NCI-H2196 treated with DMSO at 0.1 percent for 48 hours (cell line): ENCODE data around the gene SAFB.
A peak's percentile ranks its signal among the peaks of the same experiment; 100 is the strongest.

ENCODE experiments used
- DNase-seq: peaks from one replicate; lab custom pipeline; 2025; ENCODE audit not compliant: unreplicated experiment; lab: John Stamatoyannopoulos, UW

Gene SAFB

DNA sequence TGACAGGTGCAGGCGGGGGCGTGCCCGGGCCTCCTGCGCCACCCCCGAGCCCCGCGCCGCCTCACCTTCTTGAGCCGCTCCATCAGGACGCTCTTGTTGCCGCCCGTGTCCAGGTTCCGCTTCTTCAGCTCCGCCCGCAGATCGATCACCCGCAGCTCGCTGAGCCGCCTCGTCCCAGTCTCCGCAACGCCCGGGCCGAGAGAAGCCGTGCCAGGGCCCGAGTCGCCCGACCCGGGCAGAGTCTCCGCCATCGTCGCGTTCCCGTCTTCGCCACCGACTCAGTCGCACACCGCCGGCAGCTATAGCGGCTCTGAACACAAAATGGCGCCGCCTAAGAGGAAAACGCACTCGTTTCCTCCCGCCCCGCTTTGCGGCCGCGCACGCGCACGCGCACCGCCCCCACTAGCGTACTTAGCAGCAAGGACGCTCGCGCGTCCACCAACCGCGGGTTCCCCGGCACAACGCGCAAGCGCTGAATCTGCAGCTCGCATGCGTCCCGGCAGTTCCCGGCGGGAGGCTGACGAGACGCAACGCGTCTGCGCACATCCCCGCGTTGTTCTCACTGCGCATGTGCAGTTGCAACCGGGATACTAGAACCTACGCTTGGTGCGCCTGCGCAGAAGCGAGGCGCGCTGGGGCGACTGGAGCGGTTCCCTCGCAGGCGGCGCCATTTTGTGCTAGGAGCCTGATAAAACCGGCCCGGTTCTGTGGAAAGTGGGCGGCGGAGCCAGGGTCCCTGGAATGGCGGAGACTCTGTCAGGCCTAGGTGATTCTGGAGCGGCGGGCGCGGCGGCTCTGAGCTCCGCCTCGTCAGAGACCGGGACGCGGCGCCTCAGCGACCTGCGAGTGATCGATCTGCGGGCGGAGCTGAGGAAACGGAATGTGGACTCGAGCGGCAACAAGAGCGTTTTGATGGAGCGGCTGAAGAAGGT, at the start of gene SAFB, which contains the start of gene SAFB2:
SAFB (plus strand) TSS at position 619 of the 932 bp plus-strand sequence; CDS start at position 742, 123 bp downstream.
SAFB2 (minus strand) TSS at position 312 of the 932 bp plus-strand sequence; CDS start at position 251, 61 bp downstream.
- peak; percentile 95 for DNase-seq

DNA sequence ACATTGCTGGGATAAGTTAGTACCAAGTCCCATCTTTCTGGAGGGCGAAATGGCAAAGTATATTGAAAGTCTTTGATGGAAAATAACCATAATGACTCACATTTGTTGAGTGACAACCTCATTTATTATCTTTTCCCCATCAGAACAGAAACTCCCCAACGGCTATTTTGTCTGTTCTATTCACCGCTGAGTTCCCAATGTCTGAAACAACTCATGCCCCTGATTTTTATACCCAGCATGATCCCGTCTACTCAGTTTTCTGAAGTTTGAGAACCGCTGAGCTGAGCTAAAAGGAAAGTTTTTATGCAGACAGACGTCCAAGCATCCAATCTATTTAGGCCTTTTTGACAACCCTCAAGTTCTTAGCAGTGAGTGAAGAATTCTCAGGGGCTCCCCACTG, 47.3 kb upstream of the SAFB start:
- no peak for DNase-seq

DNA sequence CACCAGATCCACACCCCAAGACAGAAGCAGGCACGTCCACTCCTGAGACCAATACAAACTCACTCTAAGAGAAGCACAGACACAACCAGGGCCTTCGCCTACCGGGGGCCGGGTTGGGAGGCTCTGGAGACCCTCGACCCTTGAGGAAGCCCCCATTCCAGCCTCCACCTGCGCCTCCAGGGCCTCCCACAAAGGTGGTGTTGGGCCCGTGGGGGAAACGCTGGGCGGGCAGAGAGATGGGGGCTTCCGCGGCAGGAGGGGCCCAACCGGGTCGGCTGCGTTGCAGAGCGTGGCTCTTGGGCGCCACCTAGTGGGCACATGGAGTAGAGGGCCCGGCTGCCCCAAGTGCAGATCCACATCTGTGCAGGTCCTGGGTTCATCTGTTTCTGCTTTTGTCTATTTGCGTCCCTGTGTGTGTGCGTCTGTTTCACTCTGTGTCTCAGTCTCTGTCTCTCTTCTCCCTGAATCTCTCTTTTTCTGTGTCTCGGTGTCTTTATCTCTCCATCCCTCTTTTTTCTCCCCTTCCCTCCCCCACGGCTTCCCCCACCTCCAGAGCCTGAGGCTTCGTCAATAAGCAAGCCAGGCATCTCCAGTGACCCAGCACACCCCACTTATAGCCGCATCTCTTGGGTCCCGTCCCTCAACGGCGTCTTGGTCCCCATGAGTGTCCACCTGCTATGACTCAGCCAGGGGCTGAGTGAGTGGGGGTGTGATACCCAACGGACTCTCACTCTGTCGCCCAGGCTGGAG, 44.6 kb upstream of the SAFB start:
- DNase-seq, result peak; percentile 33

DNA sequence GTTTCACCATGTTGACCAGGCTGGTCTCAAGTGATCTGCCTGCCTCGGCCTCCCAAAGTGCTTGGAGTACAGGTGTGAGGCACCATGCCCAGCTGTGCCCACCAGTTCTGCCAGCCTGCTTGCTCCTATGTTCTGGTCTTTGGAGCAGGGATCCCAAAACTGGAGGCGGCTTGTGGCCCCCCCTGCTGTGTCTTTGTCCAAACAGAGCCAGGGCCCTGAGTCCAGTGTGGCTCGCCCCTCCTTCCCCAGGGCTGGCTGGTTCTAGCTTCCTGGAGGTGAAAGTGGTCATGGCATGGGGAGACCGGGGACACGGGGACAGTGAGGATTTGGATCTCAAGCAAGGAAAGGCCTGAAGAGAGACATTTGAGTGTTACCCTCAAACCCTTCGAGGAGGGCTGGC, 43.6 kb upstream of the SAFB start:
- no peak for DNase-seq

DNA sequence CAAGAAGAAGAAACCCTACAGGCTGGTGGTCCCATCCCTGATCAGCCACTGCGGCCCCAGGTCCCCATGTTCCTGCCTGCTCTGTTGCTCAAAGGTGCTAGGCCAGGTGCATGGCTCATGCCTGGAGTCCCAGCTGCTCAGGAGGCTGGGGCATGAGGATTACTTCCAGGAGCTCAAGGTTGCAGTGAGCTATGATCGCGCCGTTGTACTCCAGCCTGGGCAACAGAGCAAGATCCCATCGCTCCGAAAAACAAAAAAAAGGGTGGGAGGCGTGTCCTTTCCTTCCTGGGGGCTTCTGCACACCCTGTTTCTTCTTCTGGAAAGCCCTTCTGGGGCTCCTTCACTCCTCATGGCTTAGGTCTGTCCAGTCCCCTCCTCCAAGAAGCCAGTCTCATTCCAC, 43.2 kb upstream of the SAFB start:
- no peak for DNase-seq

DNA sequence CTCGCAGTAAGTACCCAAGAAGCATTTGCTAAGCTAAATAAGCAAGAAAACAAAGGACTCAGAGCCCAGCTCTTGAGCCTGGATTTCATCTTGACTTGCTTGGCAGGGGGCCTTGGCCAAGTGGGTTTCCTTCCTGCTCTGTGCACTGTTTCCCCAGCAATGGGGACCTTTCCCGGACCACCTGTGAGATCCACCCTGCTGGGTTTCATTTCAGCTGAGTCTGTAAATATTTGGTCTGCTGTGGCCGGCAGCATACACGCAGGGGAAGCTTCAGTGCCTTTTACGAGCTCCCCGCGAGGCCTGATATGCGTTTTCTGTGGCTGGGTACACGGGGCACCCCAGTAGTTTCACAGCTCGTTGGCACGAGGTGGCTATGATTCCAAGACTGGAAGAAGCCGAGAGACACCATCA, 42.7 kb upstream of the SAFB start:
- no peak for DNase-seq

DNA sequence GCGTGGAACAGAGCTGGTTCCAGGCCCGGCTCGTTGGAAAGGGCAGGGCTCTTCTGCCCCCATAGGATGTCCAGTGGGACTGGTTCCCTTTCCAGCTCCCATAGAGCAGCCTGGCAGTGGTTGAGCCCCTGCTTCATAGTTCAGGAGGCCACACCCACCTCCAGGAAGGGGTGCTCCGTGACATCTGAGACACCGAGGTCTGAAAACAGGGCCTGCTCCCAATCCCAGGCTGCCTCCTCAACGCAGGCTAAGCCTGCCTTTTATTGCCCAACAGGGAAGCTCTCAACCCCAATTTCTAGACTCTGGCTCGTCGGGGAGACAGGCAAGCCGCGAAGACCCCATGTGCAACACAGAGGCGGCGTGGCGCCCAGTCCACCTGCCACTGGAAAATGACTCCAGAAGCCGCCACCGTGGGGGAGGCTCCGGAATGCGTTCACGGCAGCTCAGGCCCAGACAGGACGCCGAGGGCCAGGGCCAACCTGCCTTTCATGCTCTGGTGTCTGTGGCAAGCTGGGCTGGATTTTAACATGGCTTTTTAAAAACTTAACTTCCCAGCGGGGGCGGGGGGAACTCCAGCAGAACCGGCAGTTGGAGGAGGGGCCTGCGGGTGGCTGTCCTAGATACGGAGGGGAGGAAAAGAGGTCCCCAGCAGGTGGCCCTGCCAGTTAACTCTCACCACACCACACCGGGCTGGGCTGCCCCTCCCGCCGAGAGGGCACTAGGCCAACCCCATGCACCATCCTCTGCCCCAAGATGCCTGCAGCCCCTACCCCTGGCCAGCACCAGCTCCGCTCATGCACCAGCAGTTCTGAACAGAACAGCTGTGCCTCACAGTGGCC, 37.2 kb upstream of the SAFB start:
- DNase-seq, result peak; percentile 21

DNA sequence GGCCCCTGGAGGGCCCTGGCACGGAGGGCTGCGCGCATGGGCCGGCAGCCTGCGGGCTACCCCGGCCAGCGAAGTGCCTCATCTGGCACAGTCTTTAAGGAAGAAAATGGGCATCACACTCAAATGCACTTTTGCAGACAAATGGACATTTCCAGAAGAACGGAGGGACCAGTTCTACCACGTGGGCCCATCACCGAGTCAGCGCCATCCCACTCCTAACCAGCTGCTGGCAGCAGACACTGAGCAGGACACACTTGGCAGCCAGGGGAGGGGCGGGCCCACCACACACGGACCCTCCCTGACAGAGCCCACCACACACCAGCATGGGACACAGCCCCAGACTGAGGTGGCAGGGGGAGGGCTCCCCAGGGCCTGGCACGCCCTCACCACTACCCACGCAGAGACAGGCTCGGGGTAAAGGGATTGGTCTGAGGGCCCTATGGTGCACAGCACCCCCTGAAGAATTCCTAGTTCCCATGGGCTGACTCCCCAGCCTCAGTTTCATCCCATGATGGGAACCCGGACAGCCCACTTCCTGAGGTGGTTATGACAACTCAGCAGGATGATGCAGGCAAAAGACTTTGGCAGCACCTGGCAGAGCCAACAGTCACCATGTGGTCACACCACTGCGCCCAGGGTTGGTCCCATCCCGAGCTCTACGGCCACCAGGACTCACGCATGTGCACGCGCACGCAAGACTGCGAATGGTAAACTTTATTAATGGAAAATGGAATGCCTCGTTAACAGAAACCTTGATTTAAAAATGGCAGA, 36.4 kb upstream of the SAFB start:
- no peak for DNase-seq

DNA sequence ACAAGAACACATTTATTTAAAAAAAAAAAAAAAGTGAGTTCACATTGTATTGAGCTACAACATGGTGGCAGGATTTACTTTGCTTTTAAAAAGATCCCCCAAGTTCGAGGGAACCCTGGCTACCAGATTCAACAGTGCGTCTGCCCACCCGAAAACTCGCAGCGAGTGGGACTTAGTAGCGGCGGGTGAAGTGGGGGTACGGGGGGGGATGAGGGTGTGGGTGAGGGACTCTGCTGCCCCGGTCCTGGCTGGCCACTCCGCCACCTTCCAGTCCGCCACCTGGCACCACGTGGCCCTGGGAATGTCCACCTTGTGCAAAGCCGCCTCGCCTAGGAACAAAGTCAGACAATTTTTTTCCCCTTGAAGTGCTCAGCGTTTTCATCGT, 35.8 kb upstream of the SAFB start:
- no peak for DNase-seq

DNA sequence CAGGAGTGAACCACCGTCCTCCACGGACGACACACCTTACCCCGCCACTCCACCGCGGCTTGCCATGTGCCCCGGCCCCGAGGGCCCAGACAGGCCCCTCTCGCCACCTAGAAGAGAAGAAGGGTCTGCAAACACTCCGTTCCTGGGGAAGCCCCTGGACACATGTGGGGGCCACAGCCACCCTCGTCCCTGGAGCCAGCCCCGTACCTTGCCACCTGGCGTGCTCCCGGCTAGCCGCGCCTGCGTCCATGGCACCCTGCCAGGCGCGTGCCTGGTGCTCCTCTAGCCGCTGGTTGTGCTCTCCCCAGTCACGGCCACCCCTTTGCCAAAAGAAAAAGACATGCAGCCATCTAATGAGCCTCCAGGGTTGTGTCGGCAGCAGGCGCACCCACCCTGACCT, 35.2 kb upstream of the SAFB start:
- DNase-seq, result no peak

DNA sequence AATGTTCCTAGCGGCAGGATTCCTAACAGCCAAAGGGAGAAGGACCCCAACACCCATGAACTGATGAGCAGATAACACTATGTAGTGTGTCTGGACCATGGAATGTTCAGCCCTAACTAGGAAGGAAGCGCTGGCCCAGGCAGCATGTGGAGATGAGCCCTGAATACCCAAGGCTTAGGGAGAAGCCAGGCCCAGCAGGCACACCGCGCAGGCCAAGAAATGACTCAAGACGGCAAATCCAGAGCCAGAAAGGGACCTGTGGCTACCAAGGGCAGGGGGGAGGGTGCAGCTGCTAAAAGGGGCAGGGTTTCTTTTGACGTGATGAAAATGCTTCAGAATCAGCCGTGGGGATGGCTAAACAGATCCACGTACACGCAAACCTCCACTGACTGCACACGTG, 34.4 kb upstream of the SAFB start:
- no peak for DNase-seq

DNA sequence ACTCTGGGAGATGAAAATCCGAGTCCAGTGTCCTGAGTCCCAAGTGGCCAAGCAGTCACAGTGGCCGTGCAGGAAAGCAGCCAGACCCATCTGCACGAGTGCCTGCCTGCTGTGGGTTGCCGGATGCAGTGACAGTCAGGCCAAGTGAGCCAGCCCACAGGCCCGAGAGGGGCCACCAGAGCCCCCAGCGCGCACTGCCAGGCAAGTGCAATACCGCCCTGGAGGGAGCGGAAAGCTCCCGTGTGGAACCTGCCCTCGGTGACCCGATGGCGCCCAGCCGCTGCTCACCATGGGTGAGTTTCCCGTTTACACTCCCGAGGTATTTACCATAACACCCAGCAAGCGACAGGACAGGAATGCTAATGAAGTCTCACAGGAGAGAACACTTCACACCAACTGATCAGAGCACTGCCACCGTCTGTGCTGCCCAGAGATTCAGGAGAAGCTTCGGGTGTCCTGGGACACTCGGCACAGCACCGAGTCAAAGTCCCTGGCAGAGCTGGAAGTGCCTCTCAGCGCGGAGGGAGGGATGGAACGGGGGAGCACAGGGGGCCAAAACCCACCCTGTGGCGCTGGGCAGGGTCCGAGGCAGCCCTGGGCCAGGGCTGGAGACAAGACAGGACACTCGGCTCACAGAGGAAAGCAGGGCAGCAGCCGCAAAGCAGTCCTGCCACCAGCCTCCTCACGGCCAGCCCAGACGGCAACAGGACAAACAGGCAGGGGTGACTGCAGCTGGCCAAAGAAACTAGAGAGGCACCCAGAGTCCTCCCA, 33.8 kb upstream of the SAFB start:
- DNase-seq, result no peak

DNA sequence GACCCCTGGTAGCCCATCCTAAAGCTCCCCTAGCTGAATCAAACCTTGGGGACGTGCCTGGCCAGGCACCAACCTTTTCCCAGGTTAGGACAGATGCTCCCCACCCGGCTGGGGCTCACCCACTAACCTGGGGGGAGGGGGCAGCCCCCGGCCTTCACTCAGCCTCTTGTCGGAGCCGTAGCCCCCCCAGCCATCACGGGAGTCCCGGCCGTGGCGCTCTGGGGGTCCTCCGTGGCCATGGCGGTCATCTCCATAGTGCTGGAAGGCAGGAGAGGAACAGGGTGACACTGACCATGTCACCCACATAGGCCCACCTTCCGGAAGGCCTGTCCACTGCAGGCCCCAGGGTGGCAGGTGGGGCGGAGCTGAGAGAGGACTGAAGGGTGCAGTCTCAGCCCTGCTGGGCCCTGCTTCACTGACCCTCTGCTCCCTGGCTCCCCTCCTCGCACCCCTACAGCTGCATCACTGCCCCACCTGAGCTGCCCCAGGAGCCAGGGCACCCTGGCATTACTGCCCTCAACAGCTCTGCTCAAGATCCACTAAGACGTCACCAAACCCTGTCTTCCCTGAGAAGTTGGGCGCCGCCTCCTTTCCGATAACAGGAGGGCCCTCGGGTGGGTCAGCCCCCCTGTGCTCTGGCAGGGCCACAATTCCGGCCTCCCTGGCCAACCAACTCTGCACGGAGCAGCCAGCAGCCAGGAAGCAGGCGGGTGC, 32.6 kb upstream of the SAFB start:
- DNase-seq, result no peak

DNA sequence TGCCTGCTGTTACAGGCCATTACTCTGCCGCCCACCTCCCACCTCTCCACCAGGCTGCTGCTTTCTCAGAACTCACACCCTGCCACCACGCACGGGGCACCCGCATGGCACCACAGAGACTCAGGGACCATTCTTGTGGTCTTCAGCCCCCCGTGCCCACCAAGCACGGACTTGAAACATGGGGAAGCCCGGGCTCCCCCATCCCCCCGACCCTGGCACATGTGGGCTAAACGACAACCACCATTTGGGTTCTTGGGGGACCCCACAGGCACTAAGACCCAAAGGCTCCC, 32.1 kb upstream of the SAFB start:
- DNase-seq, result no peak

DNA sequence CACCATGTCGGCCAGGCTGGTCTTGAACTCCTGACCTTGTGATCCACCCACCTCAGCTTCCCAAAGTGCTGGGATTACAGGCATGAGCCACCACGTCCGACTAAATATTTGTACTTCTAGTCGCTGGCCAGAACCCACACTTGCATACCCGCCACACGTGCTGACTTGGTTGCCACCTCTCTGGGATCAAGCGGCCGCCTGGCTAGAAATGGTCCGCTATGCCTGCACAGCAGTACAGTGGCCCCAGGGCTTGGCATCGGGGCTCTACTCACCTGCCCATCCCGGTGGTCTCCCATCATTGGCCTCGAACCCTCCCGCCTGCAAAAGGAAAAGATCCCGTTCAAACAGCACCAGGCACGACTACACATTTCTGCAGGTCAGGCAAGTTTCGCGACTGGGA, 31.4 kb upstream of the SAFB start:
- no peak for DNase-seq

DNA sequence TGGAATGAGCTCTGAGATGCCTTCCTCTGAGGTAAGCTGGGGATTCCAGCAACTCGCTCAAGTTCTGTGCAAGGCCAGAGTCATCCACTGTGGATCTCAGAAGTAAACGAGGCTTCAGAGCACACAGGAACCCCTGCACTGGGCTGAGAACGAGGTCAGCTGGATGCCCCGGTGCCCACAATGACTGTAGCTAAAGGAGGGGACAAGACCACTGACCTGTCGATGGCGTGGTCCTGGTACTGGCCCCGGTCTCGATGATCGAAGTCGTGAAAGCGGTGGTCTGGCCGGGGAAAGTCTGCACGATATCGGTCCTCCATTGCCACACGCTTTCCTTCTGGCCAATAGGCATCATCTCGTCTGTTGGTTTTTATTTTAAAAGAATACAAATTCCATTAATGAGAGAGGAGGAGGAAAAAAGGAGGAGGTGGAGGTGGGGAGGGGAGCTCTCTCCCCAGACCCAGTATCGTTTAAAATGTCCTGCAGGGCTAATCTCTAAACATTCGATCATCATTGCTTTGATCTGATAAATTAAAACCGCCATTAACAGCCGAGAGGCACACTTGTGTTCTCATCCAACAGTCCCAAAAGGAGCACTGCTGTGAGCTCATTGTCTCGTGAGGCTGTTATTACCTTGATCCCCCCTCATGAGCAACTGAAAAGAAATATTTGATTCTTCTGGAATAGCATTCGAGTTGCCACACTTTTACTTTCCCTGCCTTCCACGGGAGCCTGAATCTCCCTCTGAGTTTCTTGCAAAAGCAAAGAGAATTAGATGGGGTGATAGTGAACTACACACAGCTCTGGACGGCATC, 30.1 kb upstream of the SAFB start:
- DNase-seq, result no peak

DNA sequence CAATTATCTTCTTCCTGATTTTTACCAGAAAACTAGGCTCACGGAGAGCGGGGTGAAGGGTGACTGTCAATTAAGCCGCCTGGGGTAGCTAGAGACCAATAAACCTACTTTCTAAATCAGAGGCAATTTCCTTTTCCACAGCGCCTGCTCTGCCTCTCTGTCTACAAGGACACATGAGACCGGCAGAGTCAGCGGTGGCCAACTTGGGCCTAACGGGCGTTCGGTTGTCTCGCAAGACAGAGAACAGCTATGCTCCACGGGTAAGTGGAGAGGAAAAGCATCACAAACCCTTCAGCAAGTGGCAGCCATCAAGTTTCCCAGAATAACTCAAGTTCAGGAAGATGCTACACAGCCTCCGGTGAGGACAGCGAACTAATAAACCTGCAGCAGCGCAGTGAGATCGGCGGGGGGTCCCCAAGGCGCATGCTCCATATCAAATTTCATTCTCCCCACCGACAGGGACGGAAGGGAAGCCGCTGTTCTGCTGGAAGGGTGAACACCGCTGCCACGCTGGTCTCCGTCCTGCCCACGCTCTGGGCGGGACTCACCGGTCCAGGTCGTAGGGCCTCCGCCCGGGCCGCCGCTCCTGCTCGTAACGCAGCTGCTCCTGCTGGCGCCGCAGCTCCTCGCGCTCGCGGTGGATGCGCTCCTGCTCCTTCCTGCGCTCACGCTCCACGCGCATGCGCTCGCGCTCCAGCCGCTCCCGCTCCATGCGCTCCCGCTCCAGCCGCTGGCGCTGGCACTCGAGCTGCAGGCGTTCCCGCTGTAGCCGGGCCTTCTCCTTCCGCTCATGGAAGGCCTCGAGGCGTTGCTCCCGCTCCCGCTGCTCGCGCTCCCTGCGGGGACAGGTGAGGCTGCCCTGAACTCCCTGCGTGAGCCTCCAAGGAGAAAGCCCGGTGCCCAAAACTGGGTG, 29.3 kb upstream of the SAFB start:
- no peak for DNase-seq
